Stimulated activated memory B cell treated with anti-CD40 and anti-IgM and Interleukin-4, amounts not matched to agents 10 μg/mL and 1 μg/mL and 100 μg/mL, for 72 hours (primary cell): Measurements from ENCODE around the gene TSPEAR.
"Not testable (repeated sequence)": the region's sequence is repeated elsewhere in the genome, so short reads cannot be mapped to it uniquely, and the experiment has no call there.

Source experiments
- ATAC-seq: fragments of 150-1000 bp; cut with Tn5 transposase; 2 replicates; pipeline ENCODE4 v1.10.0; 2021
- H3K27ac Mint-ChIP-seq: one replicate; pipeline ENCODE4 v1.8.0; 2022; ENCODE audit warnings: mild to moderate bottlenecking, mixed read lengths
- H3K27me3 Mint-ChIP-seq: one replicate; pipeline ENCODE4 v1.8.0; 2022; ENCODE audit warnings: mixed read lengths
- H3K36me3 Mint-ChIP-seq: one replicate; pipeline ENCODE4 v1.8.0; 2022; ENCODE audit warnings: mixed read lengths
- H3K4me1 Mint-ChIP-seq: one replicate; pipeline ENCODE4 v1.8.0; 2022; ENCODE audit warnings: mixed read lengths
- H3K4me3 Mint-ChIP-seq: one replicate; pipeline ENCODE4 v1.8.0; 2022; ENCODE audit warnings: mild to moderate bottlenecking, moderate library complexity, mixed read lengths
- H3K9me3 Mint-ChIP-seq: one replicate; pipeline ENCODE4 v1.8.0; 2022; ENCODE audit warnings: mixed read lengths

Gene TSPEAR

DNA sequence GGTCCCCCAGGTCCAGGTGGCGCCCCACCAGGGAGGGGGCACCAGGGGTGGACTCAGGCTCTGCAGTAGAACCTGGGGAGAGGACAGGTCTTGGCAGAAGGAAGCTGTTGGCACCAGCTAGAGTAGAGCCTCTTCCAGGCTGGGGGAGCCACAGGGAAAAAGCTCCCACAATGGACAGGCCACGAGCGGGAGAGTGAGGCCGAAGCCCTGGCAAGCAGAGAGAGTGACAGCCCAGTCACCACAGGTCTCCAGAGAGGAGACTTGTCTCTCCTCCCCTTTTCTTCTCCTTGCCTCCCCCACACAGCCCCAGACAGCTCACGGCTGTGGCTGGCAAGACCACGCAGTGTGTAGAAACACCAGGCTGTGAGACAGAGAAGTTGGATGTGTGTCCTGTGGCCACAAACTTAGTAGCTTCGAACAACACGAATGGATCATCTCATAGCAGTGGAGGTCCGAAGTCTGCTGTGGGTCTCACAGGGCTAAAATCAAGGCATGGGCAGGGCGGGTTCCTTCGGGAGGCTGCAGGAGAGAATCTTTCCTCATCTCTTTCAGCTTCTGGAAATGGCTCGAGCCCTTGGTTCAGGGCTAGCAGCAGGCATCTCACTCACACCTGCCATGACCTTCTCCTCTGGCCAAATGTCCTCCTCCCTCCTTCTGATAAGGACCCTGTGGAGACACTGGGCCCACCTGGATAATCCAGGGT lies 60.2 kb downstream of the TSPEAR start:
- no peak for ATAC-seq
- no peak overlapping the region for H3K27ac Mint-ChIP-seq
- no peaks in the 10 kb centered on the region for H3K9me3 Mint-ChIP-seq
- H3K36me3 Mint-ChIP-seq, result no peaks in the 10 kb centered on the region
- H3K4me1 Mint-ChIP-seq, result no peaks in the 10 kb centered on the region
- H3K4me3 Mint-ChIP-seq, result no peak overlapping the region
- H3K27me3 Mint-ChIP-seq, result peaks cover 67% of the 10 kb centered on the region

DNA sequence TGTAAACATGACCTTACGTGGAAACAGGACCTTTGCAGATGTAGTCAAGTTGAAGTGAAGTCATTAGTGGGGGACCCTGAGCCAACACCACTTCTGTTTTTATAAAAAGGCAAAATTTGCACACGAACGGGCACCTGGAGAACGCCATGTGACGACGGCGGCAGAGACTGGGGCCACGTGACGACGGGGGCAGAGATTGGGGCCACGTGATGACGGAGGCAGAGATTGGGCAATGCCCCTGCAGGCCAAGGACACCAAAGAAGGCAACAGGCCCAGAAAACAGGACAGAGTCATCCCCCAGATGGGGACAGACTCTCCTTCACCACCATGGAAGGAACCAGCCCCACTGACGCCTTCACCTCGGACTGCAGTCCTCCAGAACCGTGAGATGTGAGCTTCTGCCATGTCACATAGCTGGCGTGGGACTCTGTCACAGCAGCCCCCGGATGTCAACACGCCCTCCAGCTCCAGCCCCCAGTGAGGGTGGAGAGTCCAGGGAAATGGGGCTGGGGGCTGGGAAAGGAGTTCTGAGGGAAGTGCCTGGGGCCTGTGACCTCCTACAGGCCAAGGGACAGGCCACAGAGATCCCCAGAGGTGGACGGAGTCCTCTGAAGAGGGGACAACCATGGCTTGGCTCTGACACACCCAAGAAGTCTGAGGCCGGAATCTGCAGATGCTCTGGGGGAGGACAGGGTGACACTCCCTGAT lies 61.0 kb downstream of the TSPEAR start:
- Mint-ChIP-seq H3K9me3 (no peaks in the 10 kb centered on the region), H3K4me1 (no peaks in the 10 kb centered on the region), H3K4me3 (no peak overlapping the region), H3K36me3 (no peaks in the 10 kb centered on the region), H3K27ac (no peak overlapping the region), H3K27me3 (peaks cover 63% of the 10 kb centered on the region)
- ATAC-seq, result no peak

GRCh38 chr21:44649521-44650100 lies 61.8 kb downstream of the TSPEAR start:
- no peak for ATAC-seq
- Mint-ChIP-seq H3K27me3 (peaks cover 66% of the 10 kb centered on the region), H3K4me3 (no peak overlapping the region), H3K27ac (no peak overlapping the region), H3K36me3 (no peaks in the 10 kb centered on the region), H3K9me3 (peaks cover 3% of the 10 kb centered on the region), H3K4me1 (no peaks in the 10 kb centered on the region)

DNA sequence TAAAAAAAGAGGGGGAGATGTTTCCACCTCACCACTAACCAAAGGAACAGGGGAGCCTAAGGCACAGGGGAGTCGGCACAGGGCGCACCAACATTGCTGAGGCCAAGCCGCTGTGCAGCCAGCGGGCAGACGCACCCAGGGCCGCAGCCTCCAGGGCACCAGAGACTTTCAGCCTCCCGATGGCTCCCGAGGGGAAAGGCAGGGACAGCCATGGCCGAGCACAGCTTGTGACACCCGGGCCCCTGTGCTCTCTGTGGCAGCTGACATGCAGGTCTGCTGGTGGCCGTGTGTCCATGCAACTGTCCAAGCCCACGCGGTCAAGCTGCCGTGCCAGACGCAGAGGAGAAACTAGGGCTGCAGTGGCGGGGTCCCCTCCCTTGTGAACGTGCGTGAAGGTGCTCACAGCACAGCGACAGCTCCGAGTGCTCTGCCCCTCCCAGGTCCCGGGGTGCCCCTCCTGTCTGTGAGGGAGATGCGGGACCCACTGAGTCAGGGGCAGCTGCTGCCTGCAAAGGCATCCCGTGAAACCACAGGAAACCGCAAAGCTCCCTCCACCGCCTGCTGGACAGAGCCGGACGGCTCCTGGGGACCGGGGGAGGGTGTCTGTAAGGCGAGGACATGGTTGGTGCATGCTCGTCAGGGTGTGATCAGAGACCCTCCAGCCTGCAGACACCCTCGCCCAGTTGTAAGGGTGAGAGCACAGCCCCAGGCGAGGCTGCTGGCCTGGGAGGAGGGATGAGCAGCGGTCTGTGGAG lies 62.6 kb downstream of the TSPEAR start:
- peak; percentile 14 for ATAC-seq
- Mint-ChIP-seq H3K27me3 (peaks cover 66% of the 10 kb centered on the region), H3K27ac (no peak overlapping the region), H3K9me3 (peaks cover 10% of the 10 kb centered on the region), H3K4me3 (no peak overlapping the region), H3K4me1 (no peaks in the 10 kb centered on the region), H3K36me3 (no peaks in the 10 kb centered on the region)

GRCh38 chr21:44647222-44647552 lies 64.2 kb downstream of the TSPEAR start:
- H3K27me3 Mint-ChIP-seq, result peaks cover 52% of the 10 kb centered on the region
- no peaks in the 10 kb centered on the region for H3K36me3 Mint-ChIP-seq
- peaks cover 13% of the 10 kb centered on the region for H3K9me3 Mint-ChIP-seq
- no peak for ATAC-seq
- H3K4me1 Mint-ChIP-seq, result no peaks in the 10 kb centered on the region
- H3K4me3 Mint-ChIP-seq, result no peak overlapping the region
- H3K27ac Mint-ChIP-seq, result no peak overlapping the region

DNA sequence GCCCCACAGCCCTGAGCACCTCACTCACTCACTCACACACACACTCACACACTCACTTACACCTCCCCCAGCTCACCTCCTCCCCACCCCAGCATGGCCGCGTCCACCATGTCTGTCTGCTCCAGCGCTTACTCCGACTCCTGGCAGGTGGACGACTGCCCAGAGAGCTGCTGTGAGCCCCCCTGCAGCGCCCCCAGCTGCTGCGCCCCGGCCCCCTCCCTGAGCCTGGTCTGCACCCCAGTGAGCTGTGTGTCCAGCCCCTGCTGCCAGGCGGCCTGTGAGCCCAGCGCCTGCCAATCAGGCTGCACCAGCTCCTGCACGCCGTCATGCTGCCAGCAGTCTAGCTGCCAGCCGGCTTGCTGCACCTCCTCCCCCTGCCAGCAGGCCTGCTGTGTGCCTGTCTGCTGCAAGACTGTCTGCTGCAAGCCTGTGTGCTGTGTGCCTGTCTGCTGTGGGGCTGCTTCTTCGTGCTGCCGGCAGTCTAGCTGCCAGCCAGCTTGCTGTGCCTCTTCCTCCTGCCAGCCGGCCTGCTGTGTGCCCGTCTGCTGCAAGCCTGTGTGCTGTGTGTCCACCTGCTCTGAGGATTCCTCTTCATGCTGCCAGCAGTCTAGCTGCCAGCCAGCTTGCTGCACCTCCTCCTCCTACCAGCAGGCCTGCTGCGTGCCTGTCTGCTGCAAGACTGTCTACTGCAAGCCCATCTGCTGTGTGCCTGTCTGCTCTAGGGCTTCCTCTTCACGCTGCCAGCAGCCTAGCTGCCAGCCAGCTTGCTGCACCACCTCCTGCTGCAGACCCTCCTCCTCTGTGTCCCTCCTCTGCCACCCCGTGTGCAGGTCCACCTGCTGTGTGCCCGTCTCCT lies 64.8 kb downstream of the TSPEAR start, which contains the start of gene KRTAP10-11:
TSS of gene KRTAP10-11 (plus strand) at position 49 of the 856 bp plus-strand sequence. CDS start at position 94, 45 bp downstream.
- not testable (repeated sequence) for H3K36me3 Mint-ChIP-seq, H3K27ac Mint-ChIP-seq, H3K4me1 Mint-ChIP-seq, ATAC-seq, H3K4me3 Mint-ChIP-seq
- peaks cover 52% of the 10 kb centered on the region for H3K27me3 Mint-ChIP-seq
- peaks cover 13% of the 10 kb centered on the region for H3K9me3 Mint-ChIP-seq

GRCh38 chr21:44644878-44645277 lies 66.5 kb downstream of the TSPEAR start:
- no peak for ATAC-seq
- H3K27me3 Mint-ChIP-seq, result peaks cover 68% of the 10 kb centered on the region
- no peak overlapping the region for H3K4me3 Mint-ChIP-seq
- no peaks in the 10 kb centered on the region for H3K36me3 Mint-ChIP-seq
- H3K4me1 Mint-ChIP-seq, result no peaks in the 10 kb centered on the region
- H3K27ac Mint-ChIP-seq, result no peak overlapping the region
- peaks cover 22% of the 10 kb centered on the region for H3K9me3 Mint-ChIP-seq

- Mint-ChIP-seq H3K9me3 (peaks cover 23% of the 10 kb centered on the region), H3K4me3 (no peak overlapping the region), H3K36me3 (no peaks in the 10 kb centered on the region), H3K4me1 (no peaks in the 10 kb centered on the region), H3K27ac (no peak overlapping the region), H3K27me3 (peaks cover 71% of the 10 kb centered on the region)
- ATAC-seq, result no peak
These were observed 67.5 kb downstream of the TSPEAR start for GRCh38 chr21:44643741-44644310.

DNA sequence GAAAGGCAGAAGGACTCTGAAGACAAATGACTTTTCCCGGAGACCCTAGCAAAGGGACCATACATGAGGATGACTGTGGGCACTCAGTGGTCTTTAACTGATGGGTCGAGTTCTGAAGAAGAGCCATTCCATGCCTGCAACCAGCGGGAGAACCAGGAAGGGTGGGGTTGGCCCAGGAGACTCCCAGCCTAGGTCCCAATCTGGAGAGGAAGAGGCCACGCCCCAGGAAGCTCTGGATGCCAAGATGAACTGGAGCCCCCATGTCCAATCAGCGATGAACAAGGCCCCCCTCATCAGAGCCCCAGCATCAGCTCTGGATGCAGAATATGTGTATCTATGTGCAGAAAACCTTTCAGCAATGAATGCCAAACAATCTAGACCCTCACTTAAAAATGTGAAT lies 70.6 kb downstream of the TSPEAR start:
- Mint-ChIP-seq H3K9me3 (peaks cover 23% of the 10 kb centered on the region), H3K27ac (no peak overlapping the region), H3K4me3 (no peak overlapping the region), H3K36me3 (no peaks in the 10 kb centered on the region), H3K4me1 (no peaks in the 10 kb centered on the region), H3K27me3 (peaks cover 76% of the 10 kb centered on the region)
- no peak for ATAC-seq

GRCh38 chr21:44639331-44639655 lies 72.1 kb downstream of the TSPEAR start:
- H3K4me1 Mint-ChIP-seq, result no peaks in the 10 kb centered on the region
- H3K27ac Mint-ChIP-seq, result no peak overlapping the region
- H3K4me3 Mint-ChIP-seq, result no peak overlapping the region
- H3K27me3 Mint-ChIP-seq, result peaks cover 75% of the 10 kb centered on the region
- H3K36me3 Mint-ChIP-seq, result no peaks in the 10 kb centered on the region
- no peak for ATAC-seq
- H3K9me3 Mint-ChIP-seq, result peaks cover 17% of the 10 kb centered on the region

- H3K27me3 Mint-ChIP-seq, result peaks cover 75% of the 10 kb centered on the region
- H3K4me1 Mint-ChIP-seq, H3K36me3 Mint-ChIP-seq, ATAC-seq, H3K27ac Mint-ChIP-seq, H3K4me3 Mint-ChIP-seq: not testable (repeated sequence)
- peaks cover 15% of the 10 kb centered on the region for H3K9me3 Mint-ChIP-seq
These were observed 72.7 kb downstream of the TSPEAR start for GRCh38 chr21:44638506-44639330.

- not testable (repeated sequence) for H3K4me3 Mint-ChIP-seq, ATAC-seq, H3K36me3 Mint-ChIP-seq, H3K27ac Mint-ChIP-seq, H3K4me1 Mint-ChIP-seq
- H3K9me3 Mint-ChIP-seq, result peaks cover 17% of the 10 kb centered on the region
- peaks cover 74% of the 10 kb centered on the region for H3K27me3 Mint-ChIP-seq
These were observed 73.5 kb downstream of the TSPEAR start for GRCh38 chr21:44637851-44638348.

DNA sequence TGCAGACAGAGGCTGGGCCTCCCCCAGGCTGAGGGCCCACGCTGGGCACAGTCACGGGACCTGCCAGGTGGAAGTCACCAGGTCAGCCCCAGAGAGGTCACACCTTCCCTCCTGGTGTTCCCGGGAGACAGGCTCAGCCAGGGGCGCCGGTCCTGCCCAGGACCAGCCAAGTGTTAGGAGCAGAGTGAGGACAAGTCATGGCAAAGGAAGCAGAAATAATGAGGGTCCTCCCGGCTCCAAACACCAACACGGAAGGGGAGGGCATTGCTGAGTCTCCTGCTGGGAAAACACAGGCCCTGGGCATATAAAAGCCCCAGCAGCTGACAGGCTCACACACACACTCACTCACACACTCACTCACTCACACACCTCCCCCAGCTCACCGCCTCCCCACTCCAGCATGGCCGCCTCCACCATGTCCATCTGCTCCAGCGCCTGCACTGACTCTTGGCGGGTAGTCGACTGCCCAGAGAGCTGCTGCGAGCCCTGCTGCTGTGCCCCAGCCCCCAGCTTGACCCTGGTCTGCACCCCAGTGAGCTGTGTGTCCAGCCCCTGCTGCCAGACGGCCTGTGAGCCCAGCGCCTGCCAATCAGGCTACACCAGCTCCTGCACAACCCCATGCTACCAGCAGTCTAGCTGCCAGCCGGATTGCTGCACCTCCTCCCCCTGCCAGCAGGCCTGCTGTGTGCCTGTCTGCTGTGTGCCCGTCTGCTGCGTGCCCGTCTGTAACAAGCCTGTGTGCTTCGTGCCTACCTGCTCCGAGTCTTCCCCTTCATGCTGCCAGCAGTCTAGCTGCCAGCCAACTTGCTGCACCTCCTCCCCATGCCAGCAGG lies 74.1 kb downstream of the TSPEAR start, which contains the start of gene KRTAP10-10:
TSS of gene KRTAP10-10 (plus strand) at position 339 of the 833 bp plus-strand sequence. CDS start at position 401, 62 bp downstream.
- Mint-ChIP-seq H3K4me3 (no peak within 1 kb of the TSS), H3K4me1 (no peaks in the 10 kb centered on the region), H3K36me3 (no peaks in the 10 kb centered on the region), H3K27me3 (peaks cover 74% of the 10 kb centered on the region), H3K9me3 (peaks cover 21% of the 10 kb centered on the region), H3K27ac (no peak within 1 kb of the TSS)
- ATAC-seq, result no peak
